GOT3 (cell line): ENCODE data around the gene PTCHD1.

ENCODE experiments used
- DNase-seq: peaks from one replicate; lab custom pipeline; 2025; ENCODE audit warnings: mixed read lengths; lab: John Stamatoyannopoulos, UW

The PTCHD1 gene

DNA sequence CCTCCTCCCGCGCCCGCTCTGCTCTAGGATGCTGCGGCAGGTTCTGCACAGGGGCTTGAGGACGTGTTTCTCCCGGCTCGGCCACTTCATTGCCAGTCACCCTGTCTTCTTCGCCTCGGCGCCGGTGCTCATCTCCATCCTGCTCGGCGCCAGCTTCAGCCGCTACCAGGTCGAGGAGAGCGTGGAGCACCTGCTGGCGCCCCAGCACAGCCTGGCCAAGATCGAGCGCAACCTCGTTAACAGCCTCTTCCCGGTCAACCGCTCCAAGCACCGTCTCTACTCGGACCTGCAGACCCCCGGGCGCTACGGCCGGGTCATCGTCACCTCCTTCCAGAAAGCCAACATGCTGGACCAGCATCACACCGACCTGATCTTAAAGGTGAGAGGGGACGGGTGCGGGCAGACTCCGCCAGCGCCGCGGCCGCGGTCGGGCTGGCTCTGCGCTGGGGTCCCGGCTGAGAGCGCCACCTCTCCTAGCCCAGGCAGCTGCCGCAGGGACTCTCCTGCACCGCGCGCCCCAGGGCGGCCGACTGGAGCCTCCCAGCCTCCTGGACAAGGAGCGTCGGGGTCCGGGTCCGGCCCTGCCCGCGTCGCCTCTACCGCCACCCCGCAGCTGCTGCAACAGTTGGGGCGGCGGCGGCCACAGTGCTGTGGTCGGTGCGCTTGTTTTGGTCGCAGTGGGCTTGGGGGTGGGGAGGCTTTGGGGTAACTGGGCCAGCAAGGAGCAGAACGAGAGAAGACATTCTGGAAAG is at the start of gene PTCHD1:
Gene PTCHD1, plus strand, starts transcription at position 2 of the 752 bp plus-strand sequence. Its CDS starts 27 bp downstream, at position 29.
- no peak for DNase-seq

DNA sequence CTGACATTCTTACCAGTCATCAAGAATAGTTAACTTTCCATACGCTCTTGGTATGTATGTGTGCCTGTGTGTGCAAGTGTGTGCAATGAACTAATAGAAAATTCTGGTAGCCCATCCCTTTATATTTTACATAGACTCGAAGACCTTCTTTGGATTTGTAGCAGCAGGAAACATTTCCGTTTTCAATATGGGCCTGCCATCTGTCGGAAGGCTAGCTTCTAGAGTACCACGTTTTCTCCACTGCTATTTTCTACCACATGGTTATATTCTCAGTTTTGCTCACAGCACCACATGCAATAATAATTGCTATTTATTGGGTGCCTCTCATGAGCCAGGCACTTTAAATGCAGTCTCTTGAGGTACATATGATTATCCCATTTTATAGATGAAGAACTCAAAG is 47.9 kb upstream of the PTCHD1 start:
- no peak for DNase-seq

DNA sequence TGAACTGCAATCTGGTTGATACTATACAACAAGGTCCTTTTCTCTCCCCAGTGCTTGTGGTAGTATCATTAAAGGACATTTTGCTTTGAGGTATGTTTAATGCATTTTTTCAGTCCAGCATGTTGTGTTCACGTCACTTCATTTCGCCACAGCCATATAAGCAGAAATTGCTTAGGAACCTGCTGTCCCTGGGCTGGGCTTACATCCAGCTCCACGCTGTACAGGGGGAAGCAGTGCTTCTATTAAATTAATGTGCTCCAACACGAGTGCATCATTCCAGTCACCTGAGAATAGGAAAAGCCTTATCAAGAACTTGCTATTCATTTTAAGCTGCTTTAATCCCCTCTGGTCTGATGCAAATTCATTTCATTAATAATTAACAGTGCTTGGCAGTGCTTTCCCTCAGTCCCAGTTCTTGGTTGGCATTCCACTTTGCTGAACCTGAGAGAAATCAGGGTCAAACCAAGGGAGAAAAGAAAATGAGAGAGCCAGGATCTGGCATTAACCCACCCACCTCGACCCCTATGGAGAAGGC is 47.4 kb upstream of the PTCHD1 start:
- DNase-seq = no peak

DNA sequence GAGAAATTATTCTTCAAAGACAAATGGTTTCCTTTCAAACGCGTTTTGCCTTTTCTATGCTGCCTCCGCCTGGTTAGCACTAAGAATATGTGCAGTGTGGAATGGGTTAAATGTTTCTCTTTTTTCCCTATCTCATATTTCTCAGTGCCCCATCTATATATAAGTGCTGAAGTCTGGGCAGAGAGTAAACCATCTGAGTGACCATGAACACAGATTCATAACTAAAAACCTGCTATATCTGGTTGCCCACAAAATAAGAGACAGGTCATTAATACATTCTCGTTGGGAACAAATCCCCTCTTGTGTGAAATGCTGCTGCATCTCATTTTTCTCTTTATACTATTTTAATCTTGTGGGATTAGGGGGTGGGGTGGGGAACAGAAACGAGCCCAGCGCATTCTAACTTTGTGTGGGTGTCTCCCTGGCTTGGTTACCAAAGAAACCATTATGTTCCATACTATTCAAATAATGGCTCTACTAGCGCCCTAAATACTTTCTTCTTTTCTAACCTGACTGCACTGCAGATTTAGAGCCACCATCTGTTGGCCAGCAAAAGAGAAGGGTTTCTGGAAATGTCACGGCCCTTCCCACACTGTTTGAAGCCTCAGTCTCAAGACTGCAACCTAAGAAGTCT is 42.2 kb upstream of the PTCHD1 start:
- DNase-seq = no peak

DNA sequence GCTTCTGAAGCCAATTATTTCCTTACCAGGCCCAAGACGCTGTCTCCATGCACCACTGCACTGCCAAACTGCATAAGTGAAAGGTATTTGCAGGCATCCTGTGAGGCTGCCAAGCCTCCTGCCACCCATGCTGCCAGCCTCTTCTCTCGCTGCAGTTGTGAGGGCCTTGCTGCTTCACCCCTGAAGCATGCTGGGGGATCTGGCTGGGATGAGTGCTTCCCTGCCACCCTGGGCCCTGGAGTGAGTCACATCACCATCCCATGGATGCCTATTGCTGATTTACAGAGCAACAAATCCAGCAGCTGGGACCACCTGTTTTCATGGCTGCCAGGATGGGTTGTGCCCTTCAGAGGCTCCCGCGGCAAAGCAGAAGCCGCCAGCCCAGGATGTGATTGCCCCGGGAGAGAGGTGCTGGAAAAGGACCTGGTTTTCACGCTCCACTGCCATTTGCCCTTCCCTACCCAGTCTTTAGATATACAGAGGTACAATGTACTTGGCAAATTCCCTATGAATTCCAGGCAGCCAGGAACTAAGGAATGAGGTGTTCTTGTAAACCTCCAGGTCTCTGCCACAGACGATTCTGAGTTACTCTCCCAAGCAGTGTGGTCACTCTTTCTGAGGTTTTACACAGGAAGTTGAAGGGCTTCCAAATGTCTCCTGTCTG is 41.5 kb upstream of the PTCHD1 start:
- DNase-seq = no peak

DNA sequence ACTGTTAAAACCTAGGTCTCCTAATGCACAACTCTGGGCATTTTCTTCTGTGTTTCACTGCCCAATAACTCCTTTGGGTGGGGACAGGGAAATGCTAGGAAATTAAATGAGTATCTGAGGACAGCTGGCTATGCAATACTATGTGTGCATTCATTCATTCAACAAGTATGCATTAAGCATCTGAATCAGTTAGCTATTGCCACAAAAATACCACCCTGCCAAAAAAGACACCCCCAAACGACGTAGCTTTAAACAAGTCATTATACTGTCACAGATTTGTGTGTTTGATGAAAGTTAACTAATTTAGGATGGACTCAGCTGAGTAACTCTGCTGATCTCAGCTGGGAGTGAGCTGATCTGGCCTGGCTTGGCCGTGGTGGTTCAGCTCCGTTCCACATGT is 29.8 kb upstream of the PTCHD1 start:
- no peak for DNase-seq

DNA sequence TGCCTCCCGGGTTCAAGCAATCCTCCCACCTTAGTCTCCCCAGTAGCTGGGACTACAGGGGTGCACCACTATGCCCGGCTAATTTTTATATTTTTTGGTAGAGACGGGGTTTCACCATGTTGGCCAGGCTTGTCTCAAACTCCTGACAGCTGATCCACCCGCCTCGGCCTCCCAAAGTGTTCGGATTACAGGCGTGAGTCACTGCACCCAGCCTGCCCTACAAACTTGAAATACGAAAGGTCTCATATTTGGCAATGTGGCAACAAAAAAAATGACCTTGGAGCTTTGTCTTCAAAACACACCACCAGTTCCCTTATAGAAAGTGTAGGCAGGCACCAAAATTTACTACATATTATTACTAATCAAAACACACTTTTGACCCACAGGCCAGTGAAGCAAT is 22.9 kb upstream of the PTCHD1 start:
- DNase-seq = no peak

DNA sequence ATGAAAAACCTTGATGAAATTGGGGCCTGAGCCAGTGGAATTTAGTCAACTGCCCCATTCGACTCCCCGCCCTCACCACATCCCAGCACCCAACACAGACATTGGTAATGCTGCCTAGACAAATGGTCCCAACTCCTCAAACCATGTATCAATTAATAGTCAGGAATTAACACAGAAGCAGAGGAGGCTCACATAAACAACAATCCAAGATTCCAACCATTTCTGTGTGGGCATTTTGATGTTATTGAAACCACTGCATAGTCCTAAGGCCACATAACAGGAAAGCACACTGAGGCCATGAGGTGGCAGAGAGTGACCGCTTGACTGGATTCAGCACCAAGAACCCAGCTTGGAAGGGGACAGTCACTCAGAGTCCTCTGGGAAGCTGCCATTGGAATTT is 22.5 kb upstream of the PTCHD1 start:
- DNase-seq = no peak

DNA sequence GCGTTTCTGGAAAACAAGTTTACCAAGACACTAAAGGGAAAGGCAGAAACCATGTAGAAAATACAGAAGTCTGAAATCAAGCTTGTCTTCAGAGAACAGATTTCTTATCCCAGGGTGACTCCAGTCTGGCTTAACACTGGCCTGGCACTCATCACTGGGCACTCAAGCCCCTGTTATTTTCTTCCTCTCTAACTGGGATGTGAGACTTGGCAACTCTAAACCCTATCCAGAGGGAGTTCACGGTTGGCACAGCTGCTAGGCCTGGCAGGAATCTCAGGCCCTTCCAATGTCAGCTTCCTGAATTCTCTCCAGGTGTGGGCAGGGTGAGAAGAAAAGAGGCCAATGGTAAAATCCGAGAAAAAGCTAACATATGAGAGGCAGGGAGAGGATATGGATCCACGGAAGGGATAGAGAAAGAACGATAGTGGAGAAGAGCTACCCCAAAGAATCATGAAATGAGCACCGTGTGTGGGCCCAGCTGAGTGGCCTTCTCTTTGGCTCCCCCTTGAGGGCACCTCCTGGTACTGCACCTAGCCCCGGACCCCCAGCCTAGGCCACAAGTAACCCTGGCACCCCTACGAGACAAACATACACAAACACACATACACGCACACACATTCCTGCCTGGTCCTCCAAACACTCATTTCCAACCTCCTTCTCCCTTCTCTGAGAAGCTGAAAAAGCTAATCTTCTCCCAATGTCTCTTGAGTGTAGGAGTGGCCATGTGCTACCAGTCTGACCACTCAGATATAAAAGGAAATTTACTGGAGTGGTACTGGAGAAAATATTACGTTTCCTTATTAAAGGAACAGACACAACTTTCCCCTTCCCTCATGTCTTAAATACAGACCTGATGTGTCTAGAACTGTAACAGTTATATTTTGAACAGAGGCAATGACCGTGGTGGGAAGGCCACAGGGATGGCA is 16.6 kb upstream of the PTCHD1 start:
- no peak for DNase-seq

DNA sequence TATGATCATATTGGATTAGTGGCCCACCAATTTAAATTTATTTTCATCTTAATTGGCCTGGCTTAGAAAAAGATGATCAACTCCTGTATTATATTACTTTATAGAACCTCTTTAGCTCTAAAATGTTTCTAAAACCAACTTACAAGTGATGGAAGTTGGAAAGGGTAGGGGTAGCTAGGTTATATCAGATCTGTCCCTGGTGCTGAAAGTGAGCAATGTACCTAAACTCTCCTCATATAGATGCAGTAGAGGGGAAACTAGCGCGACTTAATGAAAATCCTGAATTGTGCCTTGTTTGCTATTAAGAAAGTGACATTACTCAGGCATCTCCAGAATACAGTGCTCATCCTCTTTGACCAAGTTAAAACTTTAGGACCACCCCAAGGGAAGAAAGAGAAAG is 7.5 kb upstream of the PTCHD1 start:
- DNase-seq = no peak

DNA sequence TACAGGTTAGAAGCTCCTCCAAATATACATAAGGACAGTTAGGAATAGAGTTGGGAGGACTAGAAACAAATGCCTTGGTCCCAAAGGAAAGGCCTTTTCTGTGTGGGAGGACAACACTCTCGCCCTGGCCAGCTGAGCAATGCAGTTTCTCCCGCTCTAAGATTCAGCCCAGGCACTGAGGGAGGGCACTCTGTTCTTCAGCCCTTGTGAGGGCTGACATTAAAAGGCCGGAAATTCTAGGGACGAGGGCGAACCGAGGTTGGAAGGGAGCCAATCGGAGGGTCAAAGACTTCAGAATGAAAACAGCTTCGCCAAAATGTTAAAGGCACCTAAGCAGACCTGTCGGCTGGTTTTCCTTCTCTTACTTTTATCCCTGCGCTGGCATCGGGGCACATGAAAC is 2.9 kb upstream of the PTCHD1 start:
- no peak for DNase-seq

DNA sequence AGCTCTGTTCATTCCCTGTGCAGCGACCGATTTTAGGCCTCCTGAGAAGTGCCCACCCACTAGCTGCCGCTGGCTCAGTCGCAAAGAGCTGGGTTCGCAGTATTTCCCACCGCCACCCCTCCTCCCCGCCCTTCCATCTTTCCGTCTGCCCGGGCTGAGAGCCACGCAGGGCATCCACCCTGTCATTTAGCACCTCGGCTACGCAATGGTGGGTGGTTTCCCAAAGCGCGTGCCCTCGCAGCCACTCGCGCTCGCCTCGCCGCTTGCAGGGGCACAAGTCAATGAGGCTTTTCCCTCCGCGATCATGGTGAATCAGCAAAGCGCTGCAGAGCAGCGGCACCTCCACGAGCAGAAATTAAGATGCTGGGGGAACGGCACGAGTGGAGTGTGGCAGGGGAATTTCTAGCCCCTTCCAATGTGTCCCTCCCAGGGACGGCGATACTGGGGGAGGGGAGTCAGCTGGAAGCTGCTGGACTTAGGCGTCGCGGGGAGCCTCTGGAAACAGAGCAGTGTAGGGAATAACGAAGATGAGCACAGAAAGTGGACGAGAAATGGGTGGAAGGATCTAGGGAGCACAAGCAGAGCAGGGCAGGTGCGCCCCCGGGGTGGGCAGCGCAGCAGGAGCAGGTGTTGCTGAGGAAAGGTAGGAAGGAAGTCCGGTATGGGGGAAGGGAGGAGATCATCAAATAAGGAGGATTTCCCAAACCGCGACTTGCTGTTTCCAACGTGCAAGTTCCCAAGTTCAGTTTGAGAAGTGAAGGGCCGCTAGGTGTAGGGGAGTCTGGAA is 2.4 kb upstream of the PTCHD1 start:
- DNase-seq = no peak

DNA sequence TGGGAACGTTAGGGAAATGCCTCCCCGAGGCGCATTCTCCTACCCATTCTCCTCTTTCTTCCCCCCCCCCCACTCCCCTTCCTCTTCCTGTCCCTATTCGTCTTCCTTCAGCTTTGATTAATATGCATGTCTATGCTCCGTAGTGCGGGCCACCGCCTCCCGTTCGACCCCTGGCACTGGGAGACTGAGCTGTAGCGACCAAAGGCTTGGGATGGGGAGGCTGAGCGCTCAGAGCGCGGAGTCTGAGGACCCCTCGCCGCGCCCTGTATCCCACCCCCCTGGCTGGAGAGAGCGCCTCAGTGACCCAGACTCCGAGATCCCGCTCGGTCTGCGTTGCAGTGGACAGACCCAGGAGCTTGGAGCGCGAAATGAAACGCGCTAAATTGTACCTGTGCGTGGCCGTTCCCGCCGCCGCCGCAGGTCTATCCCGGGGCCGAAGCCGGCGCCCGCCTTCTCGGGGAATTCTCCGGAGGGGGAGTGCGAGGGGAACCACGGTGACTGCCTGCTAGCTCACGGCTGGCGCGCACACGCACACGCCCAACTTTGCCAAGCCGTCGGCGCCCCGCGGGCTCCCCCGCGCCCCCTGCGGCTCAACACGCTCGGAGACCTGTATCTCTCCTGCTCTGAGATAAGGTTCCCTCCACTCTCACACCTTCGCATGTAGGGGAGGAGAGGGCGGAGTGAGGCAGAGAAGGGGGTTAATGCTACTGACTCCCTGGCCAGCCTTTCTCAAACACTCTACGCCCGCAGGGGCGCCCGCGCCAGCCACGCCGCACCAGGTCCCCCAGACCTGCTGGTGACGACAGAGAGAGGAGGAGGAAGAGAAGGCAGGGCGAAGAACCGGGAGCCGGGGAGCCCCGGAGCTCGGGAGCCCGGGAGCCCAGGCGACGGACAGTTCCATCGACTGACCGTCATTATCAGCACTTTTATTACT is 1.5 kb upstream of the PTCHD1 start:
- DNase-seq = no peak

DNA sequence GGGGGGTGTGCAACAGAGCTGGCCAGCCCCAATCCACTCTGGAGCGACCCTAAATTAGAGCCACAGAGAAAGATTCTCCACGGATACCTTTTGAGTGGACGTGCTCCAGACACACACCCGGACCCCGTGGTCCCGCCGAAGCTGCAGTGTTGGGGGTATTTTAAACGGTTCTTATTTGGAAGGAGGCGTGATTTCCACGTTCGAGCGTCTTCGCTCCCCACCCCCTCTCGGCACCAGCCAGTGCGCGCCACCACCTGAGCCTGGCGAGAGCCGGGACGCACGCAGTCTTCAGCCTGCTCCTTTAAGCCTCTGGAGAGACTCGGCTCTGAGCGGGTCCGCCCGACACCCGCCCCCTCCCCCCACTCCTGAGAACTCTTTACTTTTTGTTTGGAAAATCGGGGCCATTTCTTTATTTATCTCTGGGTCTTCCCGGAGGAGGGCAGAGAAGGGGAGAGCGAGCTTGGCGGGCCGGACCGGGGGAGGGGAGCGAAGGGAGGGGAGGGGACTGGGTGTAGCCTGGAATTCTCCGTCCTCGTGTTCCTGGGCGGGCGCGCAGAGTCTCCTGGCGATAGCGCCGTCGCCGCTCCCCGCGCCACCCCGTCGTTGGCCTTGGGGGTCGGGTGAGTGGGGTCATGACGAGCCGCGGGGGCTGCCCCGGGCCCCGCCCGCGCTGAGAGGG is 668 bp upstream of the PTCHD1 start:
- no peak for DNase-seq

DNA sequence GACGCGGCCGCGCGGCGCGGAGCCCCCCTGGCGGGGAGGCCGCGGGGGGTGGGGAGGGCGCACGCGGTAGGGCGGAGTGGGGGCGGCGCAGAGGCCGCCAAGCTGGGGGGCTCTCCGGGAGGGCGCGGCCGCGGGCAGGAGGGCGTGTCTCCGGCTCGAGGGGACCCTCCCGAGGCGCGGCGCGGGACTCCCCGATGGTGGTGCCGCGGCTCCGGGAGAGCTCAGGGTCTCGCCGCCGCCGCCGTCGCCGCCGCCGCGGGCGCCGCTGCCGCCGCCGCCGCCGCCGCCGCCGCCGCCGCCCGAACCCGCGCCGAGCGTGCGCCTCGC is 165 bp upstream of the PTCHD1 start:
- DNase-seq = no peak

DNA sequence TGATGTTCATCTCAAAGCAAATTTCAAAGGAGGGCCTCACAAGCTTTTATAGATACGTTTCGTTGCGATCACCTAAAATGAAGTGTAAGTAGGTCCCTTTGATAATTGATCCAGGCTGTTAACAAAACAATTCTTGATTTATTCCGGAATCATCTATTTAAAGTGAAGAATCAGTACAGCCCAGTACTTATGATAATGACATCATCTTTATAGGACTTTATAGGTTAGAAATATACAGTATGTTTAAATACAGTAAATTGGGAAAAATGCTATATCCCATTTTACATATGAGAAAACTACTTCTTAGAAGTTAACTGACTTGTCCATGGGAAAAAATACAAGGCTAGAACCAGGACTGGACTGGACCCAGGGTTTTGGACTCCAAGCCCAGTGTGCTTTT is 3.7 kb downstream of the PTCHD1 start:
- DNase-seq = no peak

DNA sequence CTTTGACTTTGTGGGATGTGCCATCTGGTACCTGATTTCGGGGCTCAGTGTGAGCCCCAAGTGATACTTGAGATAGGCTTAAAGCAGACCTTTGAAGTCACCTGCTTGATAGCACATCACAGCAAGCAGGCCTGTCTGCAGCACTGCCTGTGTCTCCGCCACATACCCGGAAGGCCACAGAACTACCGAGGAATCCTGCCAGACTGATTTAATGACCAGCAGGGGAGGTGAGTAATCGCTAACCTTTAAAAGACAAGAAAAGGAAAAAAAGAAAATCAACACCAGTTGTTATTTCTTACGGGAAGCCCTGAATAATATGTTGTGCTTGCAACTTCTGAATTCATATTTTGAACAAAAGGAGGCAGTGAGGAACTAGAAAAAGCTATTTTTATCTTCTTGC is 6.8 kb downstream of the PTCHD1 start:
- DNase-seq = no peak

DNA sequence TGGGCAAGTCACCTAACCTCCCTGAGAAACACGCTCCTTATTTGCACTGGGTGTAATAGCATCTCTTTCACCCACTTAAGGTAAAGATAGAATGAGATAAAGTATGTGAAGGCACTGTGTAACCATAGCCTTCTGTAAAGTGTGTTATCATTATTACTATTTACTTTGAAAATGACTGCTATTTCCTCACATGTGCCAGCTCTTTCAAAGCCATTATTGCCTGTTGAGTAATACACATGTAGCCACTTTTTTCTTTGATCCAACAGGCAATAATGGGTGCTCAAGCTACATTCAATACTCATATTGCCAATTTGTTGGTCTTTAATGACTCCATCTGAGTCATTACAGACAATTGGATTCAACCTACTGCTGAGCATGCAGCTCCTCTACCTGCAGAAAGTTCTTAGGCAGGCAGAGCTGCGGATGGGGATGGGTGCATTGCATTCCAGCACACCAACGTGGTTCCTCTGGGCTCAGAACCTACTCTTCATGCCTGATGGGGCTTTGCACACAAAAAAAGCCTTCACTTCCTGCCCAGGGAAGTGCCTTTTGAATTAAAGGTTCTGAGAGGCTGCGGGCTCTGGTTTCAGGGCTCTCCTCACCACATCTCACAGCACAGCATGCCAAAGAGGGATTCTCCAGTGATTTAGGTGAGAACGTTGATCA is 9.7 kb downstream of the PTCHD1 start:
- DNase-seq = no peak

DNA sequence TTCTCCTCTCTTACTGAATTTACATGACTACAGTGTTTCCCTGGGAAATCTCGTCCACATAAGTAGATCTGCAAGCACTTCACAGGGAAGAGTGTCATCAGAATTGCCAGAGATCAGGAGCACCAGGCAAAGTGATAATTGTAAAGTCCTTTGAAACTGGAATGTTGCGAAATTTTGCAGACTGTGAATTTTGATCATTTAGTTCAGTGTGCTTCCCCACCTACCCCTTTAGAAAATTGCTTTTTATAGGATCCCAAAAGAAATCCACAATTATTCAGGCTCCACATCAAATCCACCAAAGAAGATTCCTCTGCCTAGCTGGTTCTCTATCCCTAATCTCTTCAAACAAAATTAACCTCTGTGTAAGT is 10.2 kb downstream of the PTCHD1 start:
- no peak for DNase-seq
